ENCODE data around the gene CDH12.

CDH12 gene

GRCh38 chr5:22549876-22550671 lies 303.1 kb downstream of the CDH12 start:
- Histone ChIP-seq H2BK5ac (ENCODE audit: low read depth, low read length, poor library complexity) (no peak overlapping the region), H2BK12ac (ENCODE audit: low read length) (no peak overlapping the region), H3K4me3 (ENCODE audit: low read depth, low read length) (no peak overlapping the region), H4K91ac (ENCODE audit: low read depth, low read length) (no peak overlapping the region), H3K27me3 (ENCODE audit: insufficient read depth, low read length) (no peaks in the 10 kb centered on the region), H2AFZ (ENCODE audit: insufficient read depth, low read length, poor library complexity) (no peak overlapping the region), H3K4me1 (ENCODE audit: control insufficient read depth in 1 of 2, insufficient read depth in 2 of 2, low read length in 2 of 2) (no peaks in the 10 kb centered on the region), H3K9me3 (ENCODE audit: insufficient read depth, low read depth, low read length) (no peaks in the 10 kb centered on the region), H3K4me2 (ENCODE audit: low read length) (no peak overlapping the region), H3K18ac (ENCODE audit: low read length) (no peak overlapping the region), H3K23ac (ENCODE audit: low read length) (no peak overlapping the region), H3K9ac (ENCODE audit: low read length) (no peak overlapping the region), H3K79me1 (ENCODE audit: low read length) (no peaks in the 10 kb centered on the region), H4K8ac (ENCODE audit: low read depth, low read length) (no peak overlapping the region), H3K36me3 (ENCODE audit: control insufficient read depth in 1 of 2, insufficient read depth in 2 of 2, low read length in 2 of 2) (no peaks in the 10 kb centered on the region), H3K79me2 (ENCODE audit: control insufficient read depth, insufficient read depth, low read length, poor library complexity) (no peaks in the 10 kb centered on the region), H3K14ac (ENCODE audit: low read length) (no peak overlapping the region), H4K12ac (ENCODE audit: low read depth, low read length) (no peak overlapping the region), H3K27ac (ENCODE audit: low read depth, low read length) (no peak overlapping the region), H2BK120ac (ENCODE audit: insufficient read depth, low read length, poor library complexity) (no peak overlapping the region), H2AK5ac (ENCODE audit: low read length) (no peak overlapping the region), H3K4ac (ENCODE audit: low read depth, low read length) (no peak overlapping the region)
- DNase-seq: no peak
- WGBS (ENCODE audit: extremely low coverage, insufficient coverage, insufficient read length): no CpG with 5 or more reads among the region's 4 CpGs

- peaks cover 1% of the 10 kb centered on the region for H3K9me3 ChIP-seq (ENCODE audit: insufficient read depth, low read depth, low read length)
- H3K4me2 ChIP-seq (ENCODE audit: low read length): no peak overlapping the region
- H3K9ac ChIP-seq (ENCODE audit: low read length): no peak overlapping the region
- no peaks in the 10 kb centered on the region for H3K27me3 ChIP-seq (ENCODE audit: insufficient read depth, low read length)
- H3K36me3 ChIP-seq (ENCODE audit: control insufficient read depth in 1 of 2, insufficient read depth in 2 of 2, low read length in 2 of 2): no peaks in the 10 kb centered on the region
- no peaks in the 10 kb centered on the region for H3K79me2 ChIP-seq (ENCODE audit: control insufficient read depth, insufficient read depth, low read length, poor library complexity)
- no peak overlapping the region for H4K12ac ChIP-seq (ENCODE audit: low read depth, low read length)
- no peak overlapping the region for H3K18ac ChIP-seq (ENCODE audit: low read length)
- H4K91ac ChIP-seq (ENCODE audit: low read depth, low read length): no peak overlapping the region
- no peaks in the 10 kb centered on the region for H3K79me1 ChIP-seq (ENCODE audit: low read length)
- no peak overlapping the region for H2AFZ ChIP-seq (ENCODE audit: insufficient read depth, low read length, poor library complexity)
- no peak overlapping the region for H3K23ac ChIP-seq (ENCODE audit: low read length)
- H2BK120ac ChIP-seq (ENCODE audit: insufficient read depth, low read length, poor library complexity): no peak overlapping the region
- H3K4ac ChIP-seq (ENCODE audit: low read depth, low read length): no peak overlapping the region
- H3K4me1 ChIP-seq (ENCODE audit: control insufficient read depth in 1 of 2, insufficient read depth in 2 of 2, low read length in 2 of 2): no peaks in the 10 kb centered on the region
- H2BK12ac ChIP-seq (ENCODE audit: low read length): no peak overlapping the region
- H4K8ac ChIP-seq (ENCODE audit: low read depth, low read length): no peak overlapping the region
- no peak for DNase-seq
- WGBS (ENCODE audit: extremely low coverage, insufficient coverage, insufficient read length): no CpG with 5 or more reads among the region's 1 CpG
- no peak overlapping the region for H3K27ac ChIP-seq (ENCODE audit: low read depth, low read length)
- H3K14ac ChIP-seq (ENCODE audit: low read length): no peak overlapping the region
- no peak overlapping the region for H3K4me3 ChIP-seq (ENCODE audit: low read depth, low read length)
- no peak overlapping the region for H2BK5ac ChIP-seq (ENCODE audit: low read depth, low read length, poor library complexity)
- H2AK5ac ChIP-seq (ENCODE audit: low read length): no peak overlapping the region
Measured at GRCh38 chr5:22542340-22542739, 310.8 kb downstream of the CDH12 start.

GRCh38 chr5:22541037-22541436 lies 312.1 kb downstream of the CDH12 start:
- Histone ChIP-seq H3K4ac (ENCODE audit: low read depth, low read length) (no peak overlapping the region), H2BK12ac (ENCODE audit: low read length) (no peak overlapping the region), H3K79me1 (ENCODE audit: low read length) (no peaks in the 10 kb centered on the region), H4K91ac (ENCODE audit: low read depth, low read length) (no peak overlapping the region), H3K4me2 (ENCODE audit: low read length) (no peak overlapping the region), H3K36me3 (ENCODE audit: control insufficient read depth in 1 of 2, insufficient read depth in 2 of 2, low read length in 2 of 2) (no peaks in the 10 kb centered on the region), H3K9me3 (ENCODE audit: insufficient read depth, low read depth, low read length) (peaks cover 1% of the 10 kb centered on the region), H3K27ac (ENCODE audit: low read depth, low read length) (no peak overlapping the region), H3K27me3 (ENCODE audit: insufficient read depth, low read length) (no peaks in the 10 kb centered on the region), H3K9ac (ENCODE audit: low read length) (no peak overlapping the region), H3K23ac (ENCODE audit: low read length) (no peak overlapping the region), H4K12ac (ENCODE audit: low read depth, low read length) (no peak overlapping the region), H3K4me3 (ENCODE audit: low read depth, low read length) (no peak overlapping the region), H3K18ac (ENCODE audit: low read length) (no peak overlapping the region), H3K14ac (ENCODE audit: low read length) (no peak overlapping the region), H2AK5ac (ENCODE audit: low read length) (no peak overlapping the region), H2AFZ (ENCODE audit: insufficient read depth, low read length, poor library complexity) (no peak overlapping the region), H4K8ac (ENCODE audit: low read depth, low read length) (no peak overlapping the region), H2BK120ac (ENCODE audit: insufficient read depth, low read length, poor library complexity) (no peak overlapping the region), H3K4me1 (ENCODE audit: control insufficient read depth in 1 of 2, insufficient read depth in 2 of 2, low read length in 2 of 2) (no peaks in the 10 kb centered on the region), H2BK5ac (ENCODE audit: low read depth, low read length, poor library complexity) (no peak overlapping the region), H3K79me2 (ENCODE audit: control insufficient read depth, insufficient read depth, low read length, poor library complexity) (no peaks in the 10 kb centered on the region)
- WGBS (ENCODE audit: extremely low coverage, insufficient coverage, insufficient read length): no CpG with 5 or more reads among the region's 1 CpG
- no peak for DNase-seq

DNA sequence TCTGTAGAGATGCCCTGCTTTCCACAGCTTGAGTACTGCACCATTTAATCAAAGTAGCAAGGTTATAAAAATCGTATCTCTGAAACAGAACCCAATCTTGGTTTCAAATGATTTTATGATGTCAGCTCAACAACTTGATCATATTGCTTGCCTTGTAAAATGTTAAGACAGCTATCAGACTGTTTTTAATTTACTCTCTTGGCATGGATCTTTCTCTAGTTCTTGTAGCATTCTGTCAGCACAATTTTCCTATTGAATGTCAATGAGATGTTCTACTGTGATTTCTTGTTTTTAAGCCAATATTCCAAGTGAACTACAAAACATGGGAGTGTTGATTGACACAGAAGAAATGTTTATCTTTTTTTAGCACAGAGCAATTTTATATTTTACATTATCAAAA lies 313.4 kb downstream of the CDH12 start:
- H3K4me2 ChIP-seq (ENCODE audit: low read length): no peak overlapping the region

More for the DNA sequence above, 313.4 kb downstream of the CDH12 start:
- H3K4me3 ChIP-seq (ENCODE audit: low read depth, low read length): no peak overlapping the region
- no peaks in the 10 kb centered on the region for H3K36me3 ChIP-seq (ENCODE audit: control insufficient read depth in 1 of 2, insufficient read depth in 2 of 2, low read length in 2 of 2)
- H3K27ac ChIP-seq (ENCODE audit: low read depth, low read length): no peak overlapping the region
- H3K9me3 ChIP-seq (ENCODE audit: insufficient read depth, low read depth, low read length): peaks cover 1% of the 10 kb centered on the region
- no peak overlapping the region for H2BK12ac ChIP-seq (ENCODE audit: low read length)
- no peak overlapping the region for H4K8ac ChIP-seq (ENCODE audit: low read depth, low read length)
- no peak for DNase-seq
- H3K14ac ChIP-seq (ENCODE audit: low read length): no peak overlapping the region
- no peak overlapping the region for H3K23ac ChIP-seq (ENCODE audit: low read length)
- no peak overlapping the region for H3K4ac ChIP-seq (ENCODE audit: low read depth, low read length)
- no peaks in the 10 kb centered on the region for H3K79me2 ChIP-seq (ENCODE audit: control insufficient read depth, insufficient read depth, low read length, poor library complexity)
- H3K9ac ChIP-seq (ENCODE audit: low read length): no peak overlapping the region
- no peak overlapping the region for H2AK5ac ChIP-seq (ENCODE audit: low read length)
- WGBS (ENCODE audit: extremely low coverage, insufficient coverage, insufficient read length): no CpG with 5 or more reads among the region's 1 CpG
- H2BK120ac ChIP-seq (ENCODE audit: insufficient read depth, low read length, poor library complexity): no peak overlapping the region
- H2AFZ ChIP-seq (ENCODE audit: insufficient read depth, low read length, poor library complexity): no peak overlapping the region
- H3K18ac ChIP-seq (ENCODE audit: low read length): no peak overlapping the region
- H3K27me3 ChIP-seq (ENCODE audit: insufficient read depth, low read length): no peaks in the 10 kb centered on the region
- no peak overlapping the region for H2BK5ac ChIP-seq (ENCODE audit: low read depth, low read length, poor library complexity)
- H4K91ac ChIP-seq (ENCODE audit: low read depth, low read length): no peak overlapping the region
- no peaks in the 10 kb centered on the region for H3K79me1 ChIP-seq (ENCODE audit: low read length)
- H4K12ac ChIP-seq (ENCODE audit: low read depth, low read length): no peak overlapping the region
- no peaks in the 10 kb centered on the region for H3K4me1 ChIP-seq (ENCODE audit: control insufficient read depth in 1 of 2, insufficient read depth in 2 of 2, low read length in 2 of 2)

All from trophoblast cell (in vitro differentiated cells and primary cell).